HG03175 (cell line): ENCODE results near the gene PANK1.
"Not testable (repeated sequence)": the region's sequence is repeated elsewhere in the genome, so short reads cannot be mapped to it uniquely, and the experiment has no call there.

ENCODE experiments used
- ATAC-seq: cut with Tn5 transposase; IDR thresholded peaks from one replicate; pipeline ENCODE4 v1.9.1; 2021; ENCODE audit warnings: mild to moderate bottlenecking, moderate library complexity; ENCODE audit not compliant: unreplicated experiment

The PANK1 gene

GRCh38 chr10:89576022-89576421, 69.0 kb downstream of the PANK1 start:
- ATAC-seq = no peak

GRCh38 chr10:89575031-89575430, 70.0 kb downstream of the PANK1 start:
- ATAC-seq = no peak

- no peak for ATAC-seq
These were observed 70.7 kb downstream of the PANK1 start for GRCh38 chr10:89574368-89574767.

- no peak for ATAC-seq
These were observed 77.3 kb downstream of the PANK1 start for GRCh38 chr10:89567576-89568245.

- no peak for ATAC-seq
These were observed 78.0 kb downstream of the PANK1 start for GRCh38 chr10:89566992-89567391.

- ATAC-seq = no peak
These were observed 78.7 kb downstream of the PANK1 start for GRCh38 chr10:89566095-89566950.

- no peak for ATAC-seq
These were observed 79.9 kb downstream of the PANK1 start for GRCh38 chr10:89565180-89565579.

- ATAC-seq = no peak
These were observed 81.1 kb downstream of the PANK1 start for GRCh38 chr10:89563861-89564478.

- ATAC-seq = no peak
These were observed 81.7 kb downstream of the PANK1 start for GRCh38 chr10:89563311-89563710.

GRCh38 chr10:89556600-89556999, 88.4 kb downstream of the PANK1 start:
- ATAC-seq = no peak

- no peak for ATAC-seq
These were observed 89.2 kb downstream of the PANK1 start for GRCh38 chr10:89555688-89556445.

- ATAC-seq = no peak
These were observed 90.6 kb downstream of the PANK1 start for GRCh38 chr10:89554433-89554832.

- no peak for ATAC-seq
These were observed 91.8 kb downstream of the PANK1 start for GRCh38 chr10:89553064-89553734.

- no peak for ATAC-seq
These were observed 92.8 kb downstream of the PANK1 start for GRCh38 chr10:89552213-89552612.

GRCh38 chr10:89550509-89550908, 94.5 kb downstream of the PANK1 start:
- no peak for ATAC-seq

GRCh38 chr10:89549510-89549909, 95.5 kb downstream of the PANK1 start:
- no peak for ATAC-seq

- no peak for ATAC-seq
These were observed 96.4 kb downstream of the PANK1 start for GRCh38 chr10:89548673-89549072.

GRCh38 chr10:89547853-89548513, 97.1 kb downstream of the PANK1 start:
- ATAC-seq = no peak

GRCh38 chr10:89546651-89547050, 98.4 kb downstream of the PANK1 start:
- ATAC-seq = not testable (repeated sequence)

- no peak for ATAC-seq
These were observed 101.2 kb downstream of the PANK1 start for GRCh38 chr10:89543841-89544240.
